ES-I3 (cell line): ENCODE data around the gene AP1S1.

Source experiments
- H3K36me3 ChIP-seq: 2 replicates; pipeline ENCODE4 v1.6.1; 2013; ENCODE audit warnings: mild to moderate bottlenecking, low read length, control low read depth, moderate library complexity; ENCODE audit not compliant: insufficient read depth
- H3K4me1 ChIP-seq: 2 replicates; pipeline ENCODE4 v1.6.1; 2013; ENCODE audit warnings: mild to moderate bottlenecking, control low read depth, low read length; ENCODE audit not compliant: insufficient read depth
- H3K9ac ChIP-seq: 2 replicates; pipeline ENCODE4 v1.6.1; 2013; ENCODE audit warnings: low read depth, mild to moderate bottlenecking, low read length, moderate library complexity
- H3K9me3 ChIP-seq: 2 replicates; pipeline ENCODE4 v1.6.1; 2013; ENCODE audit warnings: mild to moderate bottlenecking, low read length, moderate library complexity; ENCODE audit not compliant: control insufficient read depth, insufficient read depth

AP1S1 gene

DNA sequence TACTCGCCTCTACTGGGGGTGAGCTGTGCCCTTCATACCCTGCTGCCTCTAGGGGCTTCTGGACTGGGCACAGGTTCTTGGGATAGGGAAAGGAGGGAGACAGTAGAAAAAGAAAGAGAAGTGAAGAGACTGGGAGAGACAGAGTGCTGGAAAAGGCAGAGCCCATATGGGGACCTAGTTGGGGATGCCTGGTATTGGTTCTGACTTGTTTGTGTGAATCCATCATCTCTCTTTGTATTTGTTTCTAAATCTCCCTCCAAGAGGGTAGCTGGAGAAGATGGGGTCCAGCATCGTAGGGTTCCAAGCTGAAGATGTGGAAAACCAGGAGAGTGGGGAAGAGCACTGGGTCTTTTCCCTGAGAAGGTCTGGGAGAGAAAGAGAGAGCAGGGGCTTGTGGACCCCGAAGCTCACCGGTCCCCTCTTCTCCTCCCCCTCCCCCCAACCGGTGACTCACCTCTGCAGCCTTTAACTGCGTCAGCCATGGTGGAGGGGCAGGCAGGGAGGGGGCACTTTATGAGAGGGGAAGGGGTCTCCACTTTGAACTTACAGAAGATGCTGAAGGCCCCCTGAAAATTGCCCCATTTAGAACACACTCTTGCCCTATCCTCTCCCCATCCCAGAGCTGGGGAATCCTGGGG, 14.3 kb downstream of the AP1S1 start:
- H3K9me3 ChIP-seq = no peaks in the 10 kb centered on the region
- H3K9ac ChIP-seq = peak overlapping the region; percentile 53; the same call in 1 of the 2 replicates
- peaks cover 16% of the 10 kb centered on the region for H3K4me1 ChIP-seq
- H3K36me3 ChIP-seq = no peaks in the 10 kb centered on the region

- H3K36me3 ChIP-seq = no peaks in the 10 kb centered on the region
- H3K9me3 ChIP-seq = no peaks in the 10 kb centered on the region
- peaks cover 16% of the 10 kb centered on the region for H3K4me1 ChIP-seq
- H3K9ac ChIP-seq = peak overlapping the region; percentile 53
Measured at GRCh38 chr7:101169110-101169837, 15.0 kb downstream of the AP1S1 start.

DNA sequence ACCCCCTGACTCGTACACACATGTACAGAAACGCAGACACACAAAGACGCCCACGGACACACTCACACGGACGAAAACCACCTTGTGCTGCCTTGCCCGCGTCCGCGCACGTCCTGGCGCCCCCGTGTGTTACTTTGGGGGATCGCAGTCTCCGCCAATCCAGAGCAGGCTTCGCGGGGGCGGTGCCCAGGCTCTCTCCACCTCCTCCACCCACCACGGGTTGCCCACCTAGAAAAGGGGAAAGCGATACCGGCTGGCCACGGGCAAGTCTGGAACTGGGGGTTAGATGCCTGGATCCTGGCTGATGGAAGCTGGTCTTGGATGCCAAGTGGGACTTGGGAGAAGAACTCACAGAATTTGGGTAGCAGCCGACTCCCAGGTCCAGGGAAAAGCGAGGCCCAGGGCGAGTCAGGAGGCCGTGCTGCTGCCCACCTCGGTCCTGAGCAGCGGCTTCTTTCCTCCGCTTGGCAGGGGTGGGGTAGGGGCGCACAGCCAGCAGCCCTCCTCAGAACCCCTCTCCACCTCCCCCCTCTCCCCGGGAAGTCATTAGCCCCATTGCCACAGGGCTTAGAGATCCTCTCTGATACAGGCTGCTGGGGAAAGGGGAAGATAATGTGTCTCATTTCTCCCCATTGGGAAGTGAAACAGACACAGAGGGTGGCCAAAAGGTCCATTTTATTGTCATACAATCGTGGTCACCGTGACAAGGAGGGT, 15.7 kb downstream of the AP1S1 start:
- H3K4me1 ChIP-seq = peaks cover 16% of the 10 kb centered on the region
- no peaks in the 10 kb centered on the region for H3K36me3 ChIP-seq
- peak overlapping the region; percentile 53 for H3K9ac ChIP-seq
- no peaks in the 10 kb centered on the region for H3K9me3 ChIP-seq

DNA sequence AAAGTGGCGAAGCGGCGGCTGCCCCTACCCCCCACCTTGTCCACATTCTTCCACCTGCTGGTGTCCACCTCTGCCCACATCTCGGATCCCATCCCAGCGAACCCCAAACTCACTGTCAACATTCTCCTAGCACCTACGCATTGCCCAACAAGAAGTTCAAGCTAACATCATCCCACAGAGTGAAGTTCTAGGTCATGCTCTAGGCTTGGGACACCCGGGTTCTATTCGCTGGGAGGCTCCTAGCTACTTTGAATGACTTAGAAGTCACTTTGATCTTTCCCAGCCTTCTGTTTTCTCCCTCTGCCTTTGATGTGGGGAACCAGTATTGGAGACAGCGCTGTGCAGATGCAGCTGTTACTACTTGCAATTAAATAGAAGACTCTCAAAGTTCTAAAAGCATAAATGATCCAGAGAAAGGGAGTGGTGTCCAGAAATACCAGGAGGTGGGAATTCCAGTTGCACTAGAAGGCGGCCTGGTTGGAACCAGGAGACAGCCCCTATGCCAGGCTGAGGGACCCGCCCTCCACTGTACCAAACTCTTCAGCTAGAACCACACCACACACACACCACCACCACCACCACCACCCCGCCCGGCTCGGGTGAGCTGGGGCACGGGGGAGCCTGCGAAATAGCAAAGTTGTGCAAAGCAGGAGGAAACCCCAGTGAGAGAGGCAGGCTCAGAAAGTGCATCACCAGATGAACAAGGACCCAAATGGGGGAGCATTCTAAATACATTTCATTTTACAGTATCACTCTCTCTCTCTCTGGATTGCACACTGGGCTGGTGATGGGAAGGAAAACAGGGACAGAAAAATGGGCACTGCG, 16.6 kb downstream of the AP1S1 start:
- Histone ChIP-seq H3K4me1 (peaks cover 16% of the 10 kb centered on the region), H3K36me3 (no peaks in the 10 kb centered on the region), H3K9ac (peak overlapping the region; percentile 40), H3K9me3 (no peaks in the 10 kb centered on the region)

DNA sequence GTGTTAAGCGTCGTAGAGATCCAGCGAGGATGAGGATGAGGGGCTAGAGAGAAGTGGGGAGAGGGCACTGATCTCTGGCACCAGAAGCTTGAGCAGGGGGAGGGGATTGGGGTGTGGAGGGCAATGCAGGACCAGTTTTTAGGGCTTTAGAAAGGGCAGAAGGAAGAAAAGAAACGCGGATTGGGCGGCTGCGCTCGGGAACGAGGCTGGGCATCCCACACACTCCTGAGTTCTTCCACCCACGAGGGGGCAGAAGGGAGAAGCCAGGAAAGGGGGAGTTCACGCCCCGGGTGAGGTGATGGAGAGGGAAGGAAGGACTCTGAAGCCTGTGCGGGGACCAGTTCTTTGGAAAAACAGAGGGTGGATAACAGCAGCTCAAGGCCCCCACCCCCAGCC, 17.2 kb downstream of the AP1S1 start:
- Histone ChIP-seq H3K9ac (peak overlapping the region; percentile 40; the same call in 1 of the 2 replicates), H3K4me1 (peaks cover 16% of the 10 kb centered on the region), H3K36me3 (no peaks in the 10 kb centered on the region), H3K9me3 (no peaks in the 10 kb centered on the region)

DNA sequence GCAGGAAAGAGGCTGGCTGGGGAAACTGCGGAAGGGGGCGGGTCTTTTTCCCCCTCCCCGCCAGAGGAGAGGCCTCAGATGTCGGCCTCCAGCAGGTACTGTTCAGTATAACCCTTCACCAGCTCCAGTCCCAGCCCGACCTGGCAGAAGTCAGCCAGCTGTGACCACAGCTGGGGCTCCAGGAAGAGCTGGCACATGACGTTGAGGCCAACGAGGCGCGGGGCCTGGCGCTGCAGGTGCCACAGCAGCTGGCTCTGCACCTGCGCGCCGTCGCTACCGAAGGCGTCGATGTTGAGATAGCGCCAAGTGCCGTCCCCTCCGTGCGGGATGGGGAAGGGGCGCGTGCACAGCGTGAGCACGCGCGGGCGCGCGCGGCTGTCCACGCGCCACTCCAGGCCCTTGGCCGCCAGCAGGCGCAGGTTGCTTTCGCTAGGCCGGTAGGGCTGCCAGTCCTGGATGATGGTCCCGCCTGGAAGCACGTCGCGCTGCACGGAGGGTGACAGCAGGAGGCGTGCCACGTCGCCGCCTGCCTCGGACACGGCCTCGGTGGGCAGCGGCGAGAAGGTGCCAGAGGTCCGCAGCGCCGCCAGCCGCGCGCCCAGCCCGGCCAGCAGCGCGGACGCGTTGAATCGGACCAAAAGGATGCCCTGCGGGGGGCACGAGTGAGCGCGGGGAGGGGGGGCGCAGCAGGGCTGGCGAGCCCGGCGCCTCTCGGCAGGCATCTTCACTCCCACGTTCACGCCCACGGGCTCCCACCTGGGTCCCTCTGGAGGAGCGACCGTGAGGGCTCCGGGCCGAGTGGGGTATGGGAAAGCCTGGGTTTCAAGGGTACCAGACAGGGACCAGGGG, 18.0 kb downstream of the AP1S1 start:
- no peaks in the 10 kb centered on the region for H3K36me3 ChIP-seq
- H3K4me1 ChIP-seq = peaks cover 16% of the 10 kb centered on the region
- no peaks in the 10 kb centered on the region for H3K9me3 ChIP-seq
- peak overlapping the region; percentile 40; the same call in 1 of the 2 replicates for H3K9ac ChIP-seq

GRCh38 chr7:101172854-101173751, 18.8 kb downstream of the AP1S1 start:
- peak overlapping the region; percentile 40 for H3K9ac ChIP-seq
- H3K4me1 ChIP-seq = peaks cover 11% of the 10 kb centered on the region
- H3K9me3 ChIP-seq = no peaks in the 10 kb centered on the region
- H3K36me3 ChIP-seq = no peaks in the 10 kb centered on the region

GRCh38 chr7:101173752-101174244, 19.5 kb downstream of the AP1S1 start:
- H3K4me1 ChIP-seq = peaks cover 7% of the 10 kb centered on the region

DNA sequence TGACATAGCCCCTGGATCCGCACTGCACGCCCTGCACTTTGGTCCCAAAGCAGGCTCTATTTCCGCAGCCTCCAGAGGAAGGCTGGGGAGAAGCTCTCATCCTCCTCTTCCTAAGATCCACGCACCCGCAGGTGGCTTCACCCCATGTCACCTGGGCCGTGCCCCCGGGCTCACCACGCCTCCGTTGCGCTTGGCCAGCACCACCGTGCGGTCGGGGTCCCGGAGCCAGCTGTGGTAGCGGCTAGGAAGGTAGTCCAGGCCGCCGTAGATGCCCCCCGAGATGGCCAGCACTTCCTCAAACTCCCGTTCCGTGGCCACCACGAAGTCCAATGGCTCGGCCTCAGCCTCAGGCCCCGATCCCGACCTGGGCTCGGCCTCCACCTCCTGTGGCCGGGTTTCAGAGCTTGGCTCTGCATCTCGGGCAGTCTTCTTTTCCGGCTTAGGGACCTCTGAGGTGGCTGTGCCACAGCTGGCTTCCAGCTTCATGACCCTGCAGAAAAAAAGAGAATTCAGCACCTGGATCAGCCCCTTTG, 20.1 kb downstream of the AP1S1 start:
- Histone ChIP-seq H3K9ac (peak overlapping the region; percentile 40; the same call in 1 of the 2 replicates), H3K9me3 (no peaks in the 10 kb centered on the region)

More at GRCh38 chr7:101173752-101174244, 19.5 kb downstream of the AP1S1 start:
- peak overlapping the region; percentile 40; the same call in 1 of the 2 replicates for H3K9ac ChIP-seq
- H3K9me3 ChIP-seq = no peaks in the 10 kb centered on the region
- no peaks in the 10 kb centered on the region for H3K36me3 ChIP-seq

DNA sequence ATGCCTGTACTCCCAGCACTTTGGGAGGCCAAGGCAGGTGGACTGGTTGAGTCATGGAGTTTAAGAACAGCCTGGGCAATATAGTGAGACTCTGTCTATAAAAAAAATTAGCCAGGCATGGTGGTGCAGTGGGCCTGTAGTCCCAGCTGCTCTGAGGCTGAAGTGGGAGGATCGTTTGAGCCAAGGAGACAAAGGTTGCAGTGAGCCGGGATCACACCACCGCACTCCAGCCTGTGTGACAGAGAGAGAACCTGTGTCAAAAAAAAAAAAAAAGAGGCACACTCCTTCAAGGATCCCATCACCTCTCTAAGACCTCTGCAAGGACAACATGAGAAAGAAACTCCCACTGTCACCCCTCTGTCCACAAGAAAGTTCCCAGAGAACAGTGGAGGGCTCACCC, 21.4 kb downstream of the AP1S1 start:
- H3K9ac ChIP-seq = no peak overlapping the region
- peaks cover 3% of the 10 kb centered on the region for H3K4me1 ChIP-seq
- H3K36me3 ChIP-seq = no peaks in the 10 kb centered on the region
- no peaks in the 10 kb centered on the region for H3K9me3 ChIP-seq

More for the DNA sequence above, 20.1 kb downstream of the AP1S1 start:
- H3K36me3 ChIP-seq = no peaks in the 10 kb centered on the region
- peaks cover 5% of the 10 kb centered on the region for H3K4me1 ChIP-seq

GRCh38 chr7:101177644-101178043, 23.4 kb downstream of the AP1S1 start:
- Histone ChIP-seq H3K4me1 (peaks cover 4% of the 10 kb centered on the region), H3K9ac (no peak overlapping the region), H3K9me3 (no peaks in the 10 kb centered on the region), H3K36me3 (no peaks in the 10 kb centered on the region)

- peak overlapping the region; percentile 61; the same call in 1 of the 2 replicates for H3K9ac ChIP-seq
Measured at GRCh38 chr7:101179117-101179516, 24.8 kb downstream of the AP1S1 start.

More at GRCh38 chr7:101179117-101179516, 24.8 kb downstream of the AP1S1 start:
- Histone ChIP-seq H3K36me3 (no peaks in the 10 kb centered on the region), H3K9me3 (no peaks in the 10 kb centered on the region), H3K4me1 (peaks cover 4% of the 10 kb centered on the region)
